Vagina (tissue), 2 donors: ENCODE results near the gene CHST2.

ENCODE experiments used
- POLR2A ChIP-seq, 2 donors: fragments of 450-650 bp; IDR thresholded peaks; one replicate each; pipeline ENCODE4 v1.6.1; 2017; ENCODE audit warnings: antibody characterized with exemption in 2 of 2, mild to moderate bottlenecking in 2 of 2, moderate library complexity in 2 of 2
- POLR2AphosphoS5 ChIP-seq, 2 donors: sonication (generic); formaldehyde crosslinking; IDR thresholded peaks; one replicate each; pipeline ENCODE4 v1.9.0; 2017; ENCODE audit warnings: antibody characterized with exemption in 2 of 2, mild to moderate bottlenecking in 2 of 2, low read depth in 1 of 2; ENCODE audit not compliant: insufficient read depth in 1 of 2
- TF ChIP-seq, protein P1 (sequence below), 3 experiments: fragments of 450-650 bp in 2 of 3; fragments of 200-600 bp in 1 of 3; sonication (generic) in 1 of 3; IDR thresholded peaks; one replicate each; pipeline ENCODE4 v1.5.1; 2017 to 2019; ENCODE audit warnings: antibody characterized with exemption in 3 of 3, mild to moderate bottlenecking in 2 of 3, moderate library complexity in 2 of 3

GRCh38 chr3:143128227-143128955, 8.8 kb downstream of the CHST2 start:
- TF ChIP-seq POLR2A (IDR thresholded peaks at IDR 0.05): no peak
- no peak for TF ChIP-seq POLR2AphosphoS5 (IDR thresholded peaks at IDR 0.05; ENCODE audit: insufficient read depth in 1 of 2, low read depth in 1 of 2)
- TF ChIP-seq, protein P1, sequence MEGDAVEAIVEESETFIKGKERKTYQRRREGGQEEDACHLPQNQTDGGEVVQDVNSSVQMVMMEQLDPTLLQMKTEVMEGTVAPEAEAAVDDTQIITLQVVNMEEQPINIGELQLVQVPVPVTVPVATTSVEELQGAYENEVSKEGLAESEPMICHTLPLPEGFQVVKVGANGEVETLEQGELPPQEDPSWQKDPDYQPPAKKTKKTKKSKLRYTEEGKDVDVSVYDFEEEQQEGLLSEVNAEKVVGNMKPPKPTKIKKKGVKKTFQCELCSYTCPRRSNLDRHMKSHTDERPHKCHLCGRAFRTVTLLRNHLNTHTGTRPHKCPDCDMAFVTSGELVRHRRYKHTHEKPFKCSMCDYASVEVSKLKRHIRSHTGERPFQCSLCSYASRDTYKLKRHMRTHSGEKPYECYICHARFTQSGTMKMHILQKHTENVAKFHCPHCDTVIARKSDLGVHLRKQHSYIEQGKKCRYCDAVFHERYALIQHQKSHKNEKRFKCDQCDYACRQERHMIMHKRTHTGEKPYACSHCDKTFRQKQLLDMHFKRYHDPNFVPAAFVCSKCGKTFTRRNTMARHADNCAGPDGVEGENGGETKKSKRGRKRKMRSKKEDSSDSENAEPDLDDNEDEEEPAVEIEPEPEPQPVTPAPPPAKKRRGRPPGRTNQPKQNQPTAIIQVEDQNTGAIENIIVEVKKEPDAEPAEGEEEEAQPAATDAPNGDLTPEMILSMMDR (IDR thresholded peaks at IDR 0.05): no peak
